HepG2 (cell line): ENCODE data around the gene PELI3. TPM values are rescaled to one million over a fixed set of nuclear protein-coding genes. Genes with fewer than 3 reads are reported as not detected.

Source experiments
- ATRX ChIP-seq: sonication (generic); formaldehyde crosslinking; IDR thresholded peaks from 2 replicates; pipeline ENCODE4 v1.4.0; 2020; ENCODE audit warnings: missing genetic modification reagents, borderline replicate concordance
- HNRNPH1 ChIP-seq: fragments of 200-400 bp; formaldehyde crosslinking; optimal IDR thresholded peaks from 2 replicates; pipeline ENCODE3; 2017; ENCODE audit warnings: mild to moderate bottlenecking, low read depth, low read length
- KLF6 ChIP-seq: IDR thresholded peaks from 2 replicates; pipeline ENCODE4 v1.8.0; 2016; ENCODE audit warnings: missing biosample characterization, missing genetic modification reagents
- NBN ChIP-seq: fragments of 450-650 bp; conservative IDR thresholded peaks from 2 replicates; pipeline ENCODE4 v1.6.1; 2017
- NR3C1 ChIP-seq: sonication (generic); formaldehyde crosslinking; IDR thresholded peaks from 2 replicates; pipeline ENCODE4 v1.4.0; 2020; ENCODE audit warnings: missing genetic modification reagents
- PHF8 ChIP-seq: sonication (generic); formaldehyde crosslinking; IDR thresholded peaks from 2 replicates; pipeline ENCODE4 v1.5.0; 2020; ENCODE audit warnings: missing genetic modification reagents
- U2AF1 ChIP-seq: fragments of 200-400 bp; formaldehyde crosslinking; optimal IDR thresholded peaks from 2 replicates; pipeline ENCODE3; 2017; ENCODE audit warnings: mild to moderate bottlenecking, low read depth, low read length
- ZBTB40 ChIP-seq, 2 experiments: fragments of 450-650 bp in 1 of 2; sonication (generic) in 1 of 2; formaldehyde crosslinking in 1 of 2; IDR thresholded peaks; 2 replicates each; pipeline versions ENCODE4 v1.6.1 to v1.8.0; 2016 to 2022; ENCODE audit warnings: antibody characterized with exemption in 1 of 2, mild to moderate bottlenecking in 1 of 2, missing genetic modification reagents in 1 of 2
- ZC3H13 ChIP-seq: sonication (generic); formaldehyde crosslinking; IDR thresholded peaks from 2 replicates; pipeline ENCODE4 v1.8.1; 2023; ENCODE audit warnings: mild to moderate bottlenecking, missing genetic modification reagents, moderate library complexity
- ZNF530 ChIP-seq: sonication (generic); formaldehyde crosslinking; IDR thresholded peaks from 2 replicates; pipeline ENCODE4 v1.5.0; 2020; ENCODE audit warnings: low read depth, mild to moderate bottlenecking, missing genetic modification reagents
- ZNF609 ChIP-seq: sonication (generic); formaldehyde crosslinking; IDR thresholded peaks from 2 replicates; pipeline ENCODE4 v1.4.0; 2020; ENCODE audit warnings: mild to moderate bottlenecking, missing genetic modification reagents, borderline replicate concordance
- ZNF720 ChIP-seq: sonication (generic); formaldehyde crosslinking; IDR thresholded peaks from 2 replicates; pipeline ENCODE4 v1.4.0; 2020; ENCODE audit warnings: missing genetic modification reagents
- ZNF784 ChIP-seq: sonication (generic); formaldehyde crosslinking; IDR thresholded peaks from 2 replicates; pipeline ENCODE4 v1.5.1; 2020; ENCODE audit warnings: missing genetic modification reagents, mild to moderate bottlenecking, borderline replicate concordance
- polyA plus RNA-seq, 8 experiments: library from polyadenylated mRNA; depleted of rRNA in 3 of 8; stranded (reverse) in 7 of 8; unstranded in 1 of 8; fragments of >200 nt; fragmentation: Illumina TruSeq in 4 of 8; extraction: Trizol in 4 of 8; gene quantifications; 2 replicates each; pipeline versions ENCODE4 v1.2.1 to v1.2.3, GENCODE V29; 2011 to 2016; ENCODE audit warnings: low read depth in 4 of 8, missing spikeins in 1 of 8, mixed read lengths in 1 of 8; ENCODE audit not compliant: insufficient read depth in 1 of 8
- total RNA-seq, 5 experiments: library from RNA; depleted of rRNA; stranded (reverse); fragments of >200 nt; fragmentation: Illumina TruSeq; extraction: Trizol; gene quantifications; 2 replicates each; pipeline ENCODE4 v1.2.3, GENCODE V29; 2016; ENCODE audit warnings: low read depth in 1 of 5

Gene PELI3
- total and polyA plus RNA-seq, 2 of the 13 experiments (the other 11 are each of a cell fraction or from before 2014, with no cell fraction given): 2.0 to 4.0 TPM

GRCh38 chr11:66480117-66480938 lies 13.6 kb downstream of the PELI3 start, which contains the start of gene DPP3 (continued):
- TF ChIP-seq ZNF720 (CRISPR knock-in tag) (no peak), ZBTB40 (IDR thresholded peaks at IDR 0.05) (no peak), ZBTB40 (CRISPR knock-in tag; IDR thresholded peaks at IDR 0.05) (peak; percentile 92), ATRX (CRISPR knock-in tag) (no peak), ZNF784 (CRISPR knock-in tag) (no peak; the same call in 1 of the 2 replicates), PHF8 (CRISPR knock-in tag) (peak; percentile 99), NBN (no peak), ZNF609 (0 out of 2 replicates have a peak, but pooled peaks have one; percentile 9), ZC3H13 (peak; percentile 81; the same call in 1 of the 2 replicates), U2AF1 (no peak), KLF6 (CRISPR knock-in tag) (peak; percentile 51; the same call in 1 of the 2 replicates), ZNF530 (CRISPR knock-in tag) (no peak), HNRNPH1 (no peak), NR3C1 (CRISPR knock-in tag) (no peak)
